ENCODE measurements around the gene PNMA8C.
"Not testable (repeated sequence)": the region's sequence is repeated elsewhere in the genome, so short reads cannot be mapped to it uniquely, and the experiment has no call there.

The PNMA8C gene

GRCh38 chr19:46413262-46414031 lies 15.3 kb downstream of the PNMA8C start, which contains the start of gene CCDC8:
Gene CCDC8, minus strand, starts transcription at chr19:46413564. Its CDS starts 754 bp downstream, at chr19:46412810.
- Histone ChIP-seq H3K27ac (peak within 1 kb of the TSS in 17 of 21 experiments; percentile 6 to 76 (median 37)), H3K4me3 (peak within 1 kb of the TSS; percentile 17 to 43 (median 30))

GRCh38 chr19:46412650-46413261 lies 16.0 kb downstream of the PNMA8C start:
- peak overlapping the region; percentile 17 to 43 (median 30) for H3K4me3 ChIP-seq
- peak overlapping the region in 16 of 21 experiments; percentile 10 to 76 (median 37) for H3K27ac ChIP-seq

- Histone ChIP-seq H3K4me3 (peak overlapping the region; percentile 17 to 43 (median 30)), H3K27ac (peak overlapping the region in 9 of 21 experiments; percentile 5 to 67 (median 19))
These were observed 16.6 kb downstream of the PNMA8C start for GRCh38 chr19:46411925-46412649.

DNA sequence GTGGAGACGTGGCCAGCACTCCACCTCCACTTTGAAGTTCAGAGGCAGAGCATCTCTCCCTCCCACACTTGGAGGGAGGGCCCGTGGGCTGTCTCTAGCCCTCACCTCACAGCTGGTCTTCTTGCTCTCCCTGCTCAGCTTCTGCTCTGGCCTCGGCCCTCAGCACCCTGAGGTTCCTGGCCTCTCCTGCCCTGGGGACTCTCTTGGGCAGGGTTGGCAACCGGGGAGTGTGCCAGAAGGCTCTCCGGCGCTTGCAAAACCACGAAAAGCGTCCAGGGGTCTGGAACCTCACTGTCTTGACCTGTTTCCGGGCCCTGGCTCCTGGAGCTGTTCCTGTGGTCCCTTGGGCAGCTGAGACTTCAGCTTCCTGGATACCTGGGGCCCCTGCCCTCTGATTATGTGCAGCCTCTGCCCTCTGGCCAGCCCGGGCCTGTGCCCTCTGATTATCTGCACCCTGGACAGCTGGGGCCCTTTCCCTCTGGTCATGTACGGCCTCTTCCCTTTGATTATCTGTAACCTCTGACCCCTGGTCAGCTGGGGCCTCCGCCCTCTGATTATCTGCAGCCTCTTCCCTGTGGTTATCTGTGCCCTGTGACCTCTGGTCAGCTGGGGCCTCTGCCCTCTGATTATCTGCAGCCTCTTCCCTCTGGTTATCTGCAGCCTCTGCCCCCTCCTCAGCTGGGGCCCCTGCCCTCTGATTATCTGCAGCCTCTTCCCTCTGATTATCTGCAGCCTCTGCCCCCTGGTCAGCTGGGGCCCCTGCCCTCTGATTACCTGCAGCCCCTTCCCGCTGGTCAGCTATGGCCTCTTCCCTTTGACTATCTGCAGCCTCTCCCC lies 17.4 kb downstream of the PNMA8C start:
- Histone ChIP-seq H3K4me3 (peak overlapping the region; percentile 17 to 43 (median 30)), H3K27ac (peak overlapping the region in 4 of 21 experiments; percentile 19 to 67 (median 32))

DNA sequence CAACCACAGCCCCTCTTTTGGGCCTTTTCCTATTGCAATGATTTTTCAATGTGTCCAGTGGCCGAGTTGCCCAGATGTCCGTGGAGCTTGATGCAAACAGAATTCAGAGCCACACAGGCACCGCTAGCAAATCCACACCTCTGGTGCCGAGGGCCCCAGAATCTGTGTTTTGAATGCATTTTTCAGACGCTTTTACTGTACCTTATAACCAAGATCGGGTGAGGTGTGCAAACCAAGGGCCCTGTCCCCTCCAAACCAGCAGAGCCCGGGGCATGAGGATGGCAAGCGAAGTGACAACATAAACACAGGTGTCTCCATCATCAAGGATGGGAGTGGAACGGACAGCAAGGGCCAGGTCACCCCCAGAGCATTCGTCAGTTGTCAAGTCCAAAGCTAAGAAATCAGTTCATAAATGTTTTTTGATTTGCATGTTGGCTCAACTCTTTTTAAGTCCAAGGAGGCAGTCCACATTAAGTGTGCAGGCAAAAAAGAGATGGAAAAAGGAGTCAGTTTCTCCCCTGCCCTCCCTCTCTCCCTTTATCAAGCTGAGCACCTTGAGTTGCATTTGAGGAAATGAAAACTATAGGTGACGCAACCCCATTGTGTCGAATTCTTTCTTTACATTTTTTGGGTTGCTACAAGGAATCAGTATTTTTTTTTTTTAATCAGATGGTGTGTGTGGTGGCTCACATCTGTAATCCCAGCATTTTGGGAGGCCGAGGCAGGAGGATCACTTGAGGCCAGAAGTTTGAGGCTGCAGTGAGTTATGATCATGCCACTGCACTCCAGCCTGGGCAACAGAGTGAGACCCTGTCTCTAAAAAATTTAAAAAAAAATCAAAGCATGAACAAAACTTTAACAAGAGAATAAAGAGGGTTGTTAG lies 18.3 kb downstream of the PNMA8C start:
- no peak overlapping the region for H3K27ac ChIP-seq
- H3K4me3 ChIP-seq, result no peak overlapping the region

- Histone ChIP-seq H3K4me3 (no peak overlapping the region), H3K27ac (no peak overlapping the region)
These were observed 19.5 kb downstream of the PNMA8C start for GRCh38 chr19:46409191-46409590.

GRCh38 chr19:46408664-46409039 lies 20.1 kb downstream of the PNMA8C start:
- peak overlapping the region in 3 of 21 experiments; percentile 3 to 10 (median 10) for H3K27ac ChIP-seq
- H3K4me3 ChIP-seq, result no peak overlapping the region

- Histone ChIP-seq H3K4me3 (no peak overlapping the region), H3K27ac (peak overlapping the region in 3 of 21 experiments; percentile 3 to 10 (median 10))
These were observed 20.7 kb downstream of the PNMA8C start for GRCh38 chr19:46407856-46408663.

- H3K4me3 ChIP-seq, result no peak overlapping the region
- H3K27ac ChIP-seq, result no peak overlapping the region
These were observed 21.8 kb downstream of the PNMA8C start for GRCh38 chr19:46406976-46407375.

GRCh38 chr19:46404753-46405468 lies 23.8 kb downstream of the PNMA8C start:
- H3K27ac ChIP-seq, result peak overlapping the region in 4 of 21 experiments; percentile 4 to 50 (median 16)
- H3K4me3 ChIP-seq, result peak overlapping the region in 5 of 7 experiments; percentile 1 to 40 (median 12)

GRCh38 chr19:46404055-46404752 lies 24.5 kb downstream of the PNMA8C start:
- Histone ChIP-seq H3K27ac (peak overlapping the region in 7 of 21 experiments; percentile 3 to 56 (median 11)), H3K4me3 (peak overlapping the region in 6 of 7 experiments; percentile 1 to 40 (median 11))

GRCh38 chr19:46402725-46403124 lies 26.0 kb downstream of the PNMA8C start:
- Histone ChIP-seq H3K4me3 (no peak overlapping the region), H3K27ac (no peak overlapping the region)

- not testable (repeated sequence) for H3K27ac ChIP-seq, H3K4me3 ChIP-seq
These were observed 30.8 kb downstream of the PNMA8C start for GRCh38 chr19:46397801-46398479.

GRCh38 chr19:46394402-46394797 lies 34.3 kb downstream of the PNMA8C start:
- H3K4me3 ChIP-seq, result no peak overlapping the region
- no peak overlapping the region for H3K27ac ChIP-seq

DNA sequence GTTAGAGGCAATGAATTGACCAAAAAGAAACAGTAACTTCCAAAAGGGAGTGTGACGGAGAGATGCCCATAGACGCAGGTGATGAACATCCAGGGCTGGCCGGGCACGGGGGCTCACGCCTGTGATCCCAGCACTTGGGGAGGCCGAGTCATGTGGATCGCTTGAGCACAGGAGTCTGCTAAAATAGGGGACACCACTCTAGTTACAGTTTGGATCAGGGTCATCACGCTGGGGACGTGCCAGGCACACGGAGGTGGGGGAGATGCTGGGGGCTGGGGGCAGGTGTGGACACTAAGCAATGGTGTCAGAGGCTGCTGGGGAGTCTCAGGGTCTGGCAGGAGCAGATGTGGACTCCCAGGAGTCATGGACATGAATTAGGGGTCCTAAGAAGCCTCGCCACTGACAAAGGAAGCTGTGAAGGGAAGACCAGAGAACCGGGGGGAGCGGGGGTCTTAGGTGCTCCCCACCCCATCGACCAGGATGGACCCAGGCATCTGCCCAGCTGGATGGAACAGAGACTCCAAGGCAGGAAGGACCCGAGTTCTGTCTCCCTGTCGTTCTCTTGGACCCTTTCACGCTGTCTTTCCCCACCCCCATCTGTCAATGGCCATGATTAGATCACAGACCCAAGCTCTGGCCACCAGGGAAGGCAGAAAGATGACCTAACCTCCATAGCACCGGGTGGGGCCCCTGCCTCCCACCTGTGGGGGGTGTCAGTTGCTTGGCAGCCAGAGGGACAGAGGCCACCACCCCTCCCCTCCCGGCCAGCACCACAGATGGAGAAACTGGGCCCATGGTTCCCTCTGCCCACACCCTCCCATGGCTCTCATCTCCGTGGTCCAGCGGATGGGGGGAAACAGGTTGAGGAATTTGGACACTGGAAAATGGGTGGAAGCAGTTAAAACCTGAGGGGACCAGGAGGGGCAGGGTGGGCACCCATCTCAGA lies 35.0 kb downstream of the PNMA8C start:
- Histone ChIP-seq H3K4me3 (no peak overlapping the region), H3K27ac (peak overlapping the region in 3 of 21 experiments; percentile 24 to 75 (median 47))
